Naive B cell (primary cell): ENCODE measurements around the gene RPS6KC1. TPM values are rescaled to one million over a fixed set of nuclear protein-coding genes. Genes with fewer than 3 reads are reported as not detected.
"Not testable (repeated sequence)": the region's sequence is repeated elsewhere in the genome, so short reads cannot be mapped to it uniquely, and the experiment has no call there.

ENCODE experiments used
- ATAC-seq, 2 donors: fragments of 150-1000 bp; cut with Tn5 transposase; 2 replicates each; pipeline ENCODE4 v1.10.0; 2021; ENCODE audit warnings: low read depth in 2 of 2, mild to moderate bottlenecking in 2 of 2, moderate library complexity in 2 of 2
- DNase-seq: peaks from one replicate; pipeline ENCODE4 v3.0.0; 2022
- H3K27ac Mint-ChIP-seq, 6 donors: one replicate each; pipeline ENCODE4 v1.8.0; 2020 to 2022; ENCODE audit warnings: mild to moderate bottlenecking in 6 of 6, mixed read lengths in 6 of 6, moderate library complexity in 5 of 6, inconsistent platforms in 2 of 6
- H3K27me3 Mint-ChIP-seq, 3 donors: one replicate each; pipeline ENCODE4 v1.8.0; 2021 to 2022; ENCODE audit warnings: mixed read lengths in 3 of 3, mild to moderate bottlenecking in 1 of 3
- H3K36me3 Mint-ChIP-seq, 2 donors: one replicate each; pipeline ENCODE4 v1.8.0; 2020 to 2022; ENCODE audit warnings: mixed read lengths in 2 of 2, inconsistent platforms in 1 of 2, mild to moderate bottlenecking in 1 of 2
- H3K4me1 Mint-ChIP-seq, 3 donors: one replicate each; pipeline ENCODE4 v1.8.0; 2020 to 2022; ENCODE audit warnings: mixed read lengths in 3 of 3, inconsistent platforms in 1 of 3, mild to moderate bottlenecking in 1 of 3, moderate library complexity in 1 of 3
- H3K4me3 Mint-ChIP-seq, 8 donors: one replicate each; pipeline ENCODE4 v1.8.0; 2020 to 2022; ENCODE audit warnings: mild to moderate bottlenecking in 8 of 8, mixed read lengths in 8 of 8, moderate library complexity in 8 of 8, inconsistent platforms in 2 of 8
- H3K9me3 Mint-ChIP-seq, 7 donors: one replicate each; pipeline ENCODE4 v1.8.0; 2020 to 2022; ENCODE audit warnings: mixed read lengths in 7 of 7, mild to moderate bottlenecking in 5 of 7, inconsistent platforms in 2 of 7, moderate library complexity in 1 of 7
- polyA plus RNA-seq, 6 donors: library from polyadenylated mRNA; unstranded; fragments of 300-500 nt; fragmentation: Illumina TruSeq; gene quantifications; one replicate each; pipeline ENCODE4 v1.2.3, GENCODE V29; 2021; ENCODE audit warnings: low read depth in 6 of 6

RPS6KC1 gene
- polyA plus RNA-seq, 6 donors from 2014 or later, result 5.2 to 13.1 (median 7.5) TPM

GRCh38 chr1:213160442-213160841 lies 109.4 kb downstream of the RPS6KC1 start:
- not testable (repeated sequence) for DNase-seq, H3K4me3 Mint-ChIP-seq, ATAC-seq, H3K27me3 Mint-ChIP-seq, H3K9me3 Mint-ChIP-seq
- Mint-ChIP-seq H3K36me3 (peaks cover 8 to 23% of the 10 kb centered on the region in 2 donors), H3K4me1 (peaks cover 0 to 15% (median 0%) of the 10 kb centered on the region in 3 donors), H3K27ac (peak overlapping the region in 1 of 6 donors; percentile 32)

GRCh38 chr1:213162338-213162737 lies 111.3 kb downstream of the RPS6KC1 start:
- DNase-seq, result no peak
- Mint-ChIP-seq H3K4me1 (peaks cover 0 to 10% (median 0%) of the 10 kb centered on the region in 3 donors), H3K9me3 (peaks cover 0 to 5% (median 0%) of the 10 kb centered on the region in 7 donors), H3K27me3 (no peaks in the 10 kb centered on the region), H3K36me3 (peaks cover 0 to 18% of the 10 kb centered on the region in 2 donors), H3K4me3 (no peak overlapping the region), H3K27ac (no peak overlapping the region)
- no peak for ATAC-seq

GRCh38 chr1:213162862-213163261 lies 111.8 kb downstream of the RPS6KC1 start:
- no peak overlapping the region for H3K4me3 Mint-ChIP-seq
- ATAC-seq, result no peak
- peaks cover 0 to 5% (median 0%) of the 10 kb centered on the region in 7 donors for H3K9me3 Mint-ChIP-seq
- no peaks in the 10 kb centered on the region for H3K27me3 Mint-ChIP-seq
- H3K27ac Mint-ChIP-seq, result peak overlapping the region in 2 of 6 donors; percentile 12 to 77
- H3K4me1 Mint-ChIP-seq, result peaks cover 0 to 10% (median 0%) of the 10 kb centered on the region in 3 donors
- peaks cover 0 to 19% of the 10 kb centered on the region in 2 donors for H3K36me3 Mint-ChIP-seq
- DNase-seq, result no peak

GRCh38 chr1:213163278-213163711 lies 112.3 kb downstream of the RPS6KC1 start:
- Mint-ChIP-seq H3K36me3 (peaks cover 0 to 22% of the 10 kb centered on the region in 2 donors), H3K9me3 (peaks cover 0 to 5% (median 0%) of the 10 kb centered on the region in 7 donors), H3K4me1 (peaks cover 0 to 10% (median 0%) of the 10 kb centered on the region in 3 donors), H3K27me3 (no peaks in the 10 kb centered on the region), H3K4me3 (no peak overlapping the region), H3K27ac (peak overlapping the region in 1 of 6 donors; percentile 77)
- DNase-seq, result no peak
- ATAC-seq, result no peak

- Mint-ChIP-seq H3K27ac (no peak overlapping the region), H3K27me3 (no peaks in the 10 kb centered on the region), H3K36me3 (peaks cover 0 to 18% of the 10 kb centered on the region in 2 donors), H3K4me3 (no peak overlapping the region), H3K4me1 (peaks cover 0 to 10% (median 0%) of the 10 kb centered on the region in 3 donors), H3K9me3 (peaks cover 0 to 5% (median 0%) of the 10 kb centered on the region in 7 donors)
- ATAC-seq, result no peak
- DNase-seq, result no peak
Measured at GRCh38 chr1:213164561-213164960, 113.5 kb downstream of the RPS6KC1 start.

- ATAC-seq (no peak), DNase-seq (no peak)
- H3K9me3 Mint-ChIP-seq, result no peaks in the 10 kb centered on the region
- peaks cover 0 to 9% of the 10 kb centered on the region in 2 donors for H3K36me3 Mint-ChIP-seq
- H3K4me1 Mint-ChIP-seq, result peaks cover 0 to 10% (median 0%) of the 10 kb centered on the region in 3 donors
- H3K27ac Mint-ChIP-seq, result peak overlapping the region in 2 of 6 donors; percentile 42 to 85
- H3K27me3 Mint-ChIP-seq, result no peaks in the 10 kb centered on the region
- H3K4me3 Mint-ChIP-seq, result no peak overlapping the region
Measured at GRCh38 chr1:213166852-213167251, 115.8 kb downstream of the RPS6KC1 start.

GRCh38 chr1:213171711-213172110 lies 120.7 kb downstream of the RPS6KC1 start:
- Mint-ChIP-seq H3K4me1 (no peaks in the 10 kb centered on the region), H3K36me3 (peaks cover 8 to 30% of the 10 kb centered on the region in 2 donors), H3K4me3 (no peak overlapping the region), H3K9me3 (no peaks in the 10 kb centered on the region), H3K27ac (no peak overlapping the region), H3K27me3 (no peaks in the 10 kb centered on the region)
- ATAC-seq (no peak), DNase-seq (no peak)

GRCh38 chr1:213176341-213176740 lies 125.3 kb downstream of the RPS6KC1 start:
- no peak overlapping the region for H3K27ac Mint-ChIP-seq
- H3K36me3 Mint-ChIP-seq, result peaks cover 24 to 35% of the 10 kb centered on the region in 2 donors
- H3K4me3 Mint-ChIP-seq, result no peak overlapping the region
- no peaks in the 10 kb centered on the region for H3K4me1 Mint-ChIP-seq
- no peaks in the 10 kb centered on the region for H3K27me3 Mint-ChIP-seq
- no peak for DNase-seq
- H3K9me3 Mint-ChIP-seq, result peaks cover 0 to 10% (median 0%) of the 10 kb centered on the region in 7 donors
- no peak for ATAC-seq

- peaks cover 0 to 24% (median 6%) of the 10 kb centered on the region in 7 donors for H3K9me3 Mint-ChIP-seq
- H3K4me1 Mint-ChIP-seq, result no peaks in the 10 kb centered on the region
- no peak overlapping the region for H3K4me3 Mint-ChIP-seq
- peaks cover 40% of the 10 kb centered on the region in 2 donors for H3K36me3 Mint-ChIP-seq
- no peak for ATAC-seq
- no peak overlapping the region for H3K27ac Mint-ChIP-seq
- H3K27me3 Mint-ChIP-seq, result no peaks in the 10 kb centered on the region
- no peak for DNase-seq
Measured at GRCh38 chr1:213179784-213180183, 128.7 kb downstream of the RPS6KC1 start.

GRCh38 chr1:213180833-213181232 lies 129.8 kb downstream of the RPS6KC1 start:
- H3K9me3 Mint-ChIP-seq, result peaks cover 4 to 32% (median 14%) of the 10 kb centered on the region in 7 donors
- no peaks in the 10 kb centered on the region for H3K27me3 Mint-ChIP-seq
- H3K4me3 Mint-ChIP-seq, result no peak overlapping the region
- H3K27ac Mint-ChIP-seq, result no peak overlapping the region
- peaks cover 44 to 50% of the 10 kb centered on the region in 2 donors for H3K36me3 Mint-ChIP-seq
- ATAC-seq, result no peak
- DNase-seq, result no peak
- H3K4me1 Mint-ChIP-seq, result no peaks in the 10 kb centered on the region

- no peak for DNase-seq
- H3K36me3 Mint-ChIP-seq, result peaks cover 48 to 54% of the 10 kb centered on the region in 2 donors
- no peak overlapping the region for H3K4me3 Mint-ChIP-seq
- no peak overlapping the region for H3K27ac Mint-ChIP-seq
- peaks cover 10 to 43% (median 26%) of the 10 kb centered on the region in 7 donors for H3K9me3 Mint-ChIP-seq
- no peaks in the 10 kb centered on the region for H3K4me1 Mint-ChIP-seq
- no peaks in the 10 kb centered on the region for H3K27me3 Mint-ChIP-seq
- no peak for ATAC-seq
Measured at GRCh38 chr1:213183036-213183672, 132.1 kb downstream of the RPS6KC1 start.

GRCh38 chr1:213186168-213186567 lies 135.1 kb downstream of the RPS6KC1 start:
- H3K9me3 Mint-ChIP-seq, result peaks cover 10 to 53% (median 40%) of the 10 kb centered on the region in 7 donors

GRCh38 chr1:213192026-213192425 lies 141.0 kb downstream of the RPS6KC1 start:
- H3K4me3 Mint-ChIP-seq, result no peak overlapping the region
- H3K9me3 Mint-ChIP-seq, result peaks cover 10 to 49% (median 26%) of the 10 kb centered on the region in 7 donors
- H3K4me1 Mint-ChIP-seq, result peaks cover 0 to 4% (median 0%) of the 10 kb centered on the region in 3 donors
- DNase-seq, result no peak
- no peak for ATAC-seq
- H3K27me3 Mint-ChIP-seq, result no peaks in the 10 kb centered on the region
- H3K36me3 Mint-ChIP-seq, result peaks cover 39 to 67% of the 10 kb centered on the region in 2 donors
- no peak overlapping the region for H3K27ac Mint-ChIP-seq

More at GRCh38 chr1:213186168-213186567, 135.1 kb downstream of the RPS6KC1 start:
- DNase-seq (no peak), ATAC-seq (no peak)
- Mint-ChIP-seq H3K27ac (no peak overlapping the region), H3K4me3 (no peak overlapping the region), H3K27me3 (no peaks in the 10 kb centered on the region), H3K4me1 (no peaks in the 10 kb centered on the region), H3K36me3 (peaks cover 43 to 58% of the 10 kb centered on the region in 2 donors)

- peaks cover 10 to 68% (median 42%) of the 10 kb centered on the region in 7 donors for H3K9me3 Mint-ChIP-seq
- H3K27me3 Mint-ChIP-seq, result no peaks in the 10 kb centered on the region
- H3K27ac Mint-ChIP-seq, result peak overlapping the region in 1 of 6 donors; percentile 76
- no peak overlapping the region for H3K4me3 Mint-ChIP-seq
- peaks cover 61 to 88% of the 10 kb centered on the region in 2 donors for H3K36me3 Mint-ChIP-seq
- ATAC-seq (no peak), DNase-seq (no peak)
- H3K4me1 Mint-ChIP-seq, result peaks cover 0 to 4% (median 0%) of the 10 kb centered on the region in 3 donors
Measured at GRCh38 chr1:213194383-213194782, 143.3 kb downstream of the RPS6KC1 start.
